GM10248 (cell line): ENCODE data around the gene STMP1.
A peak's percentile ranks its signal among the peaks of the same experiment; 100 is the strongest.

Experiments used
- CTCF ChIA-PET: fragments of 300-600 bp; sonication (Branson Sonifier 250); formaldehyde crosslinking; extraction: SDS; loops from one replicate; lab custom pipeline; 2021; ENCODE audit warnings: antibody characterized with exemption; lab: Yijun Ruan, JAX
- POLR2A ChIA-PET: fragments of 350-650 bp; sonication (Branson Sonifier 250); formaldehyde crosslinking; extraction: SDS; loops from one replicate; lab custom pipeline; 2020; ENCODE audit warnings: antibody characterized with exemption; lab: Yijun Ruan, JAX
- DNase-seq: peaks from one replicate; pipeline ENCODE4 v3.0.0; 2012; ENCODE audit errors: extremely low spot score
- CTCF ChIP-seq: IDR thresholded peaks from 2 replicates; pipeline ENCODE4 v1.5.1; 2012; ENCODE audit warnings: mild to moderate bottlenecking, low read depth; ENCODE audit errors: extremely low read depth, missing control alignments, control extremely low read depth

Gene STMP1

GRCh38 chr7:135662373-135663114 lies at the start of gene STMP1:
STMP1 (plus strand) TSS chr7:135662514.
- DNase-seq, result peak; percentile 97
- POLR2A ChIA-PET, result interaction anchor here (0.7 to 1.1 kb wide), 2 partner anchors 15 to 30 kb away, joined by 3 to 5 read pairs; no protein-coding TSS in a partner anchor
- TF ChIP-seq CTCF, result peak; percentile 78
- CTCF ChIA-PET, result interaction anchor here (0.7 to 14.4 kb wide), 18 partner anchors 9 to 388 kb away, joined by 3 to 109 read pairs (median 3); no protein-coding TSS in a partner anchor

DNA sequence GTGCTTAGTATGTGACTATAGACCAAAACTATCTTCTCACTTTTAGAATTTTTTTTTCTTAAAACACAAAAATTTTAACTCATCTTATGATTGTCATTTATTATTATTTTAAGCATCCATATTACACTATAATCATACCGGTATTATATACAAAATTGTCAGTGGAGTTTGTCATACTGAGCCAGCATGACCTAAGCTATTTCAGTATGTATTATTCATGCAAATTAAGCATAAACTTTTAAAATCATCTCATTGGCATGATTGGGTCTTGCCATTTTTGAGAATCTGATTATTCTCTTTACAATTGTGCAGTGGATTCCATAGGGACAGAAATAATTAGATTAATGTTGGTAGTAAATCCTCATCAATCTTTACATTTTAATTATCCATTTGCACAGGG lies 46.2 kb upstream of the STMP1 start:
- TF ChIP-seq CTCF, result no peak
- ChIA-PET POLR2A (no interaction called here), CTCF (interaction anchor here (1.0 to 1.6 kb wide), 6 partner anchors 11 to 335 kb away, joined by 3 to 12 read pairs (median 3); no protein-coding TSS in a partner anchor)
- DNase-seq, result no peak

DNA sequence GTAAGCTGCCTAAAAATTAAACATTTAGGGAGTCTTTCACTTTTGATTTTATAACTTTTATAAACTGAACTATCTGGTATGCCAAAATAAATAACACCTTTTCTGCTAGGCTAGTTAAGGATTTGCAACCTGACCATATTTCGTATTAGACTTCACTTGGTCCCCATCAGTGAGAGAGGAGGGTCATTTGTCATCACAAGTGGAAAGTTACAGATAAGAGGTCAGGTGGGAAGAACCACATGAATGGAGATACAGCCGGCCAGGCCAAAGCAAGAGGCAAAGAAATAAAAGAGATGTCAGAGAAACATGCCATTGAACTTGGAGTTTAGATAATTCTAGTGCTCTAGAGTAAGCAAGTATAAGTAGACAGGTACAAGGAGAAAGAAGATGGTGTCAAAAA lies 44.5 kb upstream of the STMP1 start:
- no peak for TF ChIP-seq CTCF
- ChIA-PET CTCF (interaction anchor here (2.4 kb wide), 1 partner anchor 337 kb away, joined by 7 read pairs; no protein-coding TSS in a partner anchor), POLR2A (no interaction called here)
- no peak for DNase-seq

GRCh38 chr7:135618510-135618909 lies 43.8 kb upstream of the STMP1 start:
- ChIA-PET CTCF (interaction anchor here (1.1 to 4.8 kb wide), 3 partner anchors 9 to 338 kb away, joined by 5 to 49 read pairs (median 7); no protein-coding TSS in a partner anchor), POLR2A (no interaction called here)
- DNase-seq, result no peak
- no peak for TF ChIP-seq CTCF

DNA sequence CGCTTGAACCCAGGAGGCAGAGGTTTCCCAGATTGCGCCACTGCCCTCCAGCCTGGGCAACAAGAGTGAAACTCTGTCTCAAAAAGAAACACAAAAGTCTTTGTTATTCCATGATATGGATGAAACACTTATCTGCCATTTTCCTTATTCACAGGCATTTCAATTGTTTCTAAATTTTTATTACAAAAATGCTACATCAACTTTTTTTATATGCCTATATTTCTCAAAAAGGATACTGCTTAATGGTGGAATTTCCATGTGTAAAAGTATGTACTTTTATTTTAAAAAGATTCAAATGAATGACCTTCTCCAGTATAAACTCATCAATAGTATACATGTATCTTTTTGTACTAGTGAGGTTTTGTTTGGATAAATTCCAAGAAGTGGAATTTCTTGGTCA lies 41.9 kb upstream of the STMP1 start:
- ChIA-PET POLR2A (no interaction called here), CTCF (interaction anchor here (0.8 to 4.8 kb wide), 12 partner anchors 9 to 346 kb away, joined by 3 to 49 read pairs (median 4); no protein-coding TSS in a partner anchor)
- TF ChIP-seq CTCF, result no peak
- DNase-seq, result no peak

- ChIA-PET CTCF (interaction anchor here (0.8 to 4.8 kb wide), 12 partner anchors 9 to 347 kb away, joined by 3 to 49 read pairs (median 4); no protein-coding TSS in a partner anchor), POLR2A (no interaction called here)
- peak; percentile 35 for DNase-seq
- TF ChIP-seq CTCF, result peak; percentile 78
Measured at GRCh38 chr7:135620980-135621850, 41.1 kb upstream of the STMP1 start.
